ENCODE measurements around the gene HIVEP3.
A peak's percentile ranks its signal among the peaks of the same experiment; 100 is the strongest.

HIVEP3 gene

DNA sequence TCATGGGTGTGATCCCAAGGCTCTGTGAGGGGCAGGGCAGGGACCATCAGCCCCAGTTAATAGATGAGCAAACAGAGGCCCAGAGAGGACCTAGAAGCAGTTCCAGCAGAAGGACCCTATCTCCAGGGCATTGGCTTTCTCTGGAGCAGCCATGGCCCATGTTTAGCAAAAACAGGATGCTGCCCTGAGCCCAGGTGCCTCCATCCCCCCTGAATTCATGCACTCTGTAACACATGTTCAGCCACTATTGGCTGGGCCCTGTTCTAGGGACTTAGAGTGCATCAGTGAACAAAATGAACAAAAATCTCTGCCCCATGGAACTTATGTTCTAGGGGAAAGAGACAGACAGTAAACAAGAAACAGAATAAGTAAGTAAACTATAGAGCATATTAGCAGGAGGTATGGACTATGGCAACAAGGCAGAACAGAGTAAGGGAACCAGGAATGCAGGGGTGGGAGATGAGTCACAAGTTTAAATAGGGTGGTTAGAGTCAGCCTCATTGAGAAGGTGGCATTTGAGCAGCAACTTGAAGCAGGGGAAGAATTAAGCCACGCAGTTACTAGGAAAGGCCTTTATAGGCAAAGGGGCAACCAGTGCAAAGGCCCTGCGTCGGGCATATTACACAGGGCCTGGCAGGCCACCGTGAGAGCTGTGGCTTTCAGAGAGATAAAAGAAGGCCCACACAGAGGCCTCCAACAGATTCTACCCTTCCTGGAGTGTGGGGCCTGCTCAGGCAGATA lies 248.3 kb downstream of the HIVEP3 start:
- DNase-seq (ENCODE audit: low read depth in 2 of 2, low spot score in 1 of 2), result no peak

- no peak for DNase-seq (ENCODE audit: low read depth in 2 of 2, low spot score in 1 of 2)
These were observed 249.8 kb downstream of the HIVEP3 start for GRCh38 chr1:41668967-41669366.

DNA sequence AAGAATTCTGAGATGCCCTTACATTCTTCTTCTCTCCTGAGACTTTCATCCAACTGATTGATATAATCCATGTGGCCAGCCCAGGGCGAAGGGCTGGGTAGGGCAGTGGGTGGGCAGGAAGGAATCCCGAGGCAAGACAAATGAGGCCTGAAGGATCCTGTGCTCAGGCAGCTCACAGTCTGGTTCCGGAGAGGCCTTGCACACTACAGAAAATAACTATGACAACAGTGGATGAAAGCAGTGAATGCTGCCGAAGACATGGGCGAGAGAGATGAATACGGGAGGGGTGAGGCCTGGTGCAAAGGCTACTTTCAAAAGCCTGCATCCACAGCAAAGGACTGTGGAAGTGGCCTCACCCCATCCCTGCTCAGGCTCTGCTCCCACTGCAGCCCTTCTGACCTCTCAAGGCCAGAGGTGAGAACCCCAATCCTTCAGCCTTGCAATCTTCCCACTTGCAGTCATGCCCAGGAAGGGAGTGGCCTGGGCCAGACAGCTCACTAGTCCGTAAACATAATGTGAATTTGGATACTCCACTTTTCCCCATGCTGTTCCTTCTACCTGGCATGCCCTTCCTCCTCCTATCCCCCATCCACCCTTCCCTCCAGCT lies 250.6 kb downstream of the HIVEP3 start:
- DNase-seq (ENCODE audit: low read depth in 2 of 2, low spot score in 1 of 2), result no peak

DNA sequence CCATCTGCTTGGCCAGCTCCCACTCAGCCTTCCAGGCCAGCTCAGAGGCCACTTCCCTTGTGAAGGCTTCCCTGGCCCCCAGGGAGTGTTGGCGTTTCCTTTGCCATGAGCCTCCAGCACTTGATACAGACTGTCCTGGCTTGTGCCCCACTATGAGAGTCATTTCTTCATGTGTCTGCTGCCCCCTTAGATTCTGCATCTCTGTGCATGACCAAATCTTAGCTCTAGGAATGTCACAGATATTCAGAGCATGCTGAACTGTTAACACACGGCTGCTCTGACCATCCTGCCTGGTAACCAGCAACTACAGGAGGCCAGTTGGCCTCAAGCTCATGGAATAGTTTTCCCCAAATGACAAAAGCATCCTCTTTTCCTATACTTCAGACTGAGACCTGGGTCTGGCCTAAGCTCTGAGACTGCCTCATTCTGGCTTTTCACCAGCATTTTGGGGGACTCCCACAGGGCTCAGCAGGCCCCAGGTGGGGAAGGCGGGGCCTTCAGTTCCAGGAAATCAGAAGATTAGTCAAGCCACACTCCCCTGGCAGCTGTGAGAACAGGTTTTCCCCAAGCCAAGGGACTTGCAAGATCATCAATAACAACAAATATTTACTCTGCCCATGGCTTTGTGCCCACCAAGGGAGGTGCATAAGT lies 251.6 kb downstream of the HIVEP3 start:
- peak; percentile 48 to 53 for DNase-seq (ENCODE audit: low read depth in 2 of 2, low spot score in 1 of 2)

DNA sequence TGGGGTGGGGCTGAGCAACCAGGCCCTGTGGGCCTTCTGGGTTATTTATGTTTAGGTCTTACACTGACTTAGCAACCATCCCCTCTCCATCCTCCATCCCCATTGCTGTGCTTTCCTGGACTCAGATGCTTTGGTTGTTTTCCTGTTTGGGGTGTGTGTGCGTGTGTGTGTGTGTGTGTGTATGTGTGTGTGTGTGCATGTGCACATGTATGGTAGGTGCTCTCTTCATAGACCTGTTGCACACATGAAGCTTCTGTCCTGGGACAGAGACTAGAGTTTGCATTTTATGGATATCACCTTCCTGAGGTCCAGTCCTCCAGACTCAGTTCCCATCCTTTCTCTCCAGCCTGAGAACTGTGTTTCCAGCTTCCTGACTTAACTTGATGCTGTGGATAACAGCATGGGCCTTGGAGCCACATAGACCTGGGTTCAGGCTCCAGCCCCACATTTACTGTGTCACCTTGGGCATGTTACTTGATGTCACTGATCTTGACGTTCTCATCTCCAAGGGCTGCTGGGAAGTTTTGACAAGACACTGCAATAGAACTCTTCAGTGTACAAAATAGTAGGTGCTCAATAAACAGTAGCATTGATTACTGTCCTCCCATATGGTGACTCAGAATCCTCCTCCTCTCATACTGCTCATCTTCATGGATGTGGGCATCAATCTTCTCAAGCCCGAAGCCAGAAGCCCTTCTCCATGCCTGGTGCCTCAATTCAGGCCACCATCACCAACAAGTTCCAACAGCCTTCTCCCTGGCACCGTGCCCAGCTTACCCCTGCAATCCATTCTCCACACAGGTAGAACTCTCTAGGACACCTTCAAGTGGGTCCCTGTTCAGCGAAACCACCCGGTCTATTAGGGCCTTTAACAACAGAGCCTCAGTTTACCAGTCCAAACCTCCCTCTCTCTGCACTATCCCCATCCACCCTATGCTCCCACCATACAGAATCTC lies 252.5 kb downstream of the HIVEP3 start:
- no peak for DNase-seq (ENCODE audit: low read depth in 2 of 2, low spot score in 1 of 2)

DNA sequence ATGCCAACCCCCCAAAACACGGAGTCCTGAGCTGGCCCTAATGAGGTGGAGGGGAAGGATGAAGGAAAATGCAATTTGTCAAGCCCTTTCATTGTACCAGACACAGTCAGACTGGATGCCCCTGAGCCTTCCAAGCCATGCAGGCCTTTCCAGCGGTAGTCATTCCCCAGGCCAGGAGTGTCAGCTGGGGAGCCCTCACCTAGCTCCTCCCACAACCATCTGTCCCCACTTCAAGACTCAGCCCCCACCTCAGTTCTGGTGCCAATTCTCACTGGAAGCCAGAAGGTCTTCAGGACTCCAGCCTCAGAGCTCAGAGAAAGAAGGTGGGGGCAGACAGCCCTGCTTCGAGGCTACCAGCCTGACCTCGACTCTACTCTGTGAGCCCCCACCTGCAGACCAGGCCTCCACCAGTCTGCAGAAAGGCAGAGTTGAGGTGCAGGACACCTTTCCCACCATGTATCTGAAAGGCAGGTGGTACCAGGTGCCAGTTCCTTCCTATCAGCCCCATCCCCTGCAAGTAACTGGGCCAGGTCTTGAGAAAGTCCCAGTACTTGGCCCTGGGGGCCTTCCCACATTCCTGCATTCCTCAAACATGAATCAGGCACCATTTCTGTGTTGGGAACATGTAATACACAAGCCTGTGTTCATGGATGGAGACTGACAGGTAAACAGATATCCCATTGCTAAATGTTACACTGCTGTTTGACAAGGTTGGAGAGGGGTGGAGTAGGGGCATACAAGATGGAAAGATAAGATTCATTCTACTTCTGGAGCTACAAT lies 253.7 kb downstream of the HIVEP3 start:
- no peak for DNase-seq (ENCODE audit: low read depth in 2 of 2, low spot score in 1 of 2)

DNA sequence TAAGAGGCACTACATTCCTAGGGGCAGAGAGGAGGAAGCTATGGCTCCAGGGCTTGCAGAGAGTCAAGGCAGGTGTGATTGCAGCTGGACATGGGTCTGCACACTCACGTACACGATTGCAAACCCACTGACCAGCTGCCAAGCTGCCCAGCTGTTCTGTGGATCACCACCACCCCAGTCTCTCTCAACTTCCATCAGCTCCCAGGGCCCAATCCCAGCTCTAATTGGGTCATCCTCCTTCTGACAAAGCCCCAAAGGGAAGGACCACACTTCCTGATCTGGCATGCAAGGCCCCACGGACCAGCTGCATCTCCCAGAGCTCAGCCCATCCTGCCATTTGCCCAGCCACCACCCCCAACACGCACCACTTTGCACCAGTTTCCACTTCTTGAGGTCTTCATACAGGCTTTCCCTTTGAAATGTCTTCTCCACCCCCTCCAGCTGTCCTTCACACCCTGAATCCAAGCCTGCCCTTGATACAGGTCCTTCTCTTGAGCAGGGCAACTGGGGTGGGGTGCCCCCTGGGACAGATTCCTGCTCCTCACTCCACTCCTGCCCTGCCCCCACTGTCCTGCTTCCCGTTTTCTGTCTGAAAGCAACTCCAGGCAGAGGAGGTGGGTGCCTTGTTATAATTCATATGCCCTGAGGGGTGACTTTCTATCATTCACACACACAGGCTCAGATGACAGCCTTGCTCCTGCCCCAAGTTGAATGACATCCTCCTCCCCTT lies 254.9 kb downstream of the HIVEP3 start:
- no peak for DNase-seq (ENCODE audit: low read depth in 2 of 2, low spot score in 1 of 2)

- DNase-seq (ENCODE audit: low read depth in 2 of 2, low spot score in 1 of 2), result no peak
These were observed 255.8 kb downstream of the HIVEP3 start for GRCh38 chr1:41662765-41663437.

GRCh38 chr1:41662061-41662764 lies 256.5 kb downstream of the HIVEP3 start:
- DNase-seq (ENCODE audit: low read depth in 2 of 2, low spot score in 1 of 2), result peak; percentile 43 to 77

DNA sequence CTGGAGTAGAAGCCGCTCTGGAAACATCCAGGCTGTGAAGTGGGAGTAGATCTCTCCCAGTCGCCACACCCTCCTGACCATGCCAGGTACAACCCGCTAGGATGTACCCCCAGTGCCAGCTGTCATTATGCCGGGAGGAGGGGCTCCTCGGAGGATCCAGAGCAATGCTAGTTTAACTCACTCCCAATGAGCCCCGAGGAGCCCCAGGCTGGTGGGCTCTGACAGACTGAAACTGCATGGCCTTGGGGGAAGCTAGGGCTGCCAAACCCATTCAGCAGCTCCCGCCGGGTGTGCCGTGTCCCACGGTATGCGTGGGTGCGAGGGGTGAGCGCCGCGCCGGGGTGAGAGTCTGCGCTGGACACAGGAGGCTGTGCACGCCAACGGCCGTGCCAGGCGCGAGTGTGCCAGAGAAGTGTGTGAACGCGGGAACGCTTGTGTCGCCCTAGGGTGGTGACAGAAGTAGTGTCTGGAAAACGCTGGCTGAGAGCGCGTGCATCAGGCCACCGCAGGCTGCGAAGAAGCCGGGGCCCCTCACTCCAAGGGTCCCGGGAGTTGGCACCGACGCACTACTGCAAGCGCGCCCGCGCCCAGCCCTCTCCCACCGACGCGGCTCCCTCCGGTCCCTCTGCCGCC lies 257.2 kb downstream of the HIVEP3 start:
- no peak for DNase-seq (ENCODE audit: low read depth in 2 of 2, low spot score in 1 of 2)

DNA sequence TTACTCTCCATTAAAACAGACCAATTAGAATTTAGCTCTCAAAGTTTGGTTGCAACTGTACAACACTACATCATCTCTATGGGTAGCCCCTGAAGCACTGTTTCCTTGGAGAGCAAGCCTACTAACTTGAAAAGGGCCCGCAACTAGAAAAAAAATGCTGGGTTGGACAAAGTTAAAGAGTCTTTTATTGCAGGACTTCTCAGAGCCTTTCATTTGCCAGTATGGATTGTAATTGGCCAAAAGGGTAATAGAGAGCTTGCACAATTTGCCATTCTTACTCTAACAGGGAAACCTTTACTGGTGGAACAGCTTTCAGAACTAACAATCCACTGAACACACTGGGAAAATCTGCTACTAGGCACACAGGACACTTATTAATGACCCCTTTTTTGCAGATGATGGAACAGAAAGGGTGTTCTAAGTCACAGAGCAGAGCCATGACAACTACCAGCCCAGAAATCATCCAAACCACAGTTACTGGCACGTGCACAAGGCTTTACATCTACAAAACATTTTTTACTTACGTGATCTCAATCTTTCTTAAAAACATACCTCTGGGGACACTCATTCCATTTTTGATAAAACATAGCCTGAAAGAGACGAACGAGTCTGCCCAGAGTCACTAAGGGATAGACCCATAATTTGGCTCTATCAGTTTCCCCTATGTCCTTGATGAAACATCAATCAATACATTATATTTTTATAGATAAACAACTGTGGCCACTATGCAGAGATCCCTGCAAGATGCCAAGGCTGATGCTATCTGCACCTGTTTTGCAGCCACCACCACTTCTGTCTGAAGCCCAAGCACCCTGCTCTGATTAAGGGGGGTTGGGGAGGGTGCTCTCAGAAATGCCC lies 257.9 kb downstream of the HIVEP3 start:
- no peak for DNase-seq (ENCODE audit: low read depth in 2 of 2, low spot score in 1 of 2)

DNA sequence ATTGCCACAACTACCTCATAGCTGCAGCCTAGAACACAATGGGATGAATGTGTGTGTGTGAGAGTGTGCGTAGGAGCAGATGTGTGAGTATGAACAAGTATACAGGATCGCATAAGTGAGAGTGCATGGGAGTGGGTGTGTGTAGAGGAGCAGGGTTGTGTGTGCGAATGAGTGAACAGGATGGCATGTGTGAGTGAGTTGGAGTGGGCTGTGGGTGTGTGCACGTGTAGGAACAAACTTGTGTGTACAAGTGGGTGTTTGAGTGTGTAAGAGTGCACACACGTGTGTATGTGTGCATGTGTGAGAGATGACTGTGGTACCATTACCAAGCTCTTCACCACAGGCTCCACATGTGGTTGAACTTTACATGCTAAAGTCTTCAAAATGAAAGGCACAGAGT lies 258.8 kb downstream of the HIVEP3 start:
- DNase-seq (ENCODE audit: low read depth in 2 of 2, low spot score in 1 of 2), result no peak

GRCh38 chr1:41659159-41659495 lies 259.6 kb downstream of the HIVEP3 start:
- no peak for DNase-seq (ENCODE audit: low read depth in 2 of 2, low spot score in 1 of 2)

GRCh38 chr1:41658431-41659158 lies 260.1 kb downstream of the HIVEP3 start:
- no peak for DNase-seq (ENCODE audit: low read depth in 2 of 2, low spot score in 1 of 2)

DNA sequence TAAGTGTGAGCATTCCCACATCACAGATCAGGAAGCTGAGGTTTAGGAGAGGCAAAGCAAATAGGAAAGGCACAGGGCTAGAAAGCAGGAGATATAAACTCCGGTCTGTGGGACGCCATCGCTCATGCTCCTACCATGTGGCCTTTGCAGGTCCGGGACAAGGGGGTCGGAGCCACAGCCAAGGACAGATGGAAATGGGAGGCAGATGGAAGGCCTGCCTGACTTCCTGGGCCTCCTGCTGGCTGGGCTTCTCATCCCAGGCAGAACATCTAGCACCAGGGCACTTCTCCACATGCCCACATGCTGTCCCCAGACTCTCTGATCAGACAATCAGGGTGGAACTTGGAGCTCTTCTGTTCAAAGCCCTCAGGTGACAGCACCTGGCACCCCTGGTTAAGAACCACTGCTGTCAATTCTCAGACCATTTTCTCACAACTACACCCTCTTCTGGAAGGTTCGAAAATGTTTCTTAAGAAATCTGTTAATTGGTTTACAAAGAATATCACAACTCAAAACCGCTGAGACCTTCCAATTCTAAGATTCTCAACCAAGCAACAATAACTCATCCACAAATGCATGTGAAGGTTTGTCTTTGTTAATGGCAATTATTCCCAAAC lies 260.9 kb downstream of the HIVEP3 start:
- DNase-seq (ENCODE audit: low read depth in 2 of 2, low spot score in 1 of 2), result no peak

- no peak for DNase-seq (ENCODE audit: low read depth in 2 of 2, low spot score in 1 of 2)
These were observed 261.8 kb downstream of the HIVEP3 start for GRCh38 chr1:41656825-41657500.

Data from stimulated activated CD8-positive, alpha-beta memory T cell treated with anti-CD3 and anti-CD28 coated beads, Interleukin-4, amount 100 ng/mL, for 4 hours (primary cell).